HAP-1 (cell line): ENCODE results near the gene TMEM256.

Experiments
- DNase-seq, 2 experiments: peaks; one replicate each; pipeline ENCODE4 v3.0.0-alpha.2; 2016 to 2020; ENCODE audit warnings: low spot score in 2 of 2
- H3K27me3 ChIP-seq: fragments of 250-450 bp; sonication (Bioruptor Pico); 2 replicates; pipeline ENCODE4 v1.5.1; 2020; ENCODE audit warnings: low read depth, mild to moderate bottlenecking, moderate library complexity
- H3K36me3 ChIP-seq: fragments of 250-450 bp; sonication (Bioruptor Pico); replicated peaks from 2 replicates; pipeline ENCODE4 v1.5.1; 2020; ENCODE audit warnings: mild to moderate bottlenecking
- H3K4me1 ChIP-seq: fragments of 250-450 bp; sonication (Bioruptor Pico); 2 replicates; pipeline ENCODE4 v1.5.1; 2020; ENCODE audit warnings: mild to moderate bottlenecking
- H3K4me3 ChIP-seq: fragments of 250-450 bp; sonication (Bioruptor Pico); 2 replicates; pipeline ENCODE4 v1.5.1; 2020; ENCODE audit warnings: mild to moderate bottlenecking, moderate library complexity
- H3K9me3 ChIP-seq: fragments of 250-450 bp; sonication (Bioruptor Pico); 2 replicates; pipeline ENCODE4 v1.5.1; 2020; ENCODE audit warnings: mild to moderate bottlenecking, moderate library complexity
- in situ Hi-C: fragments of 300-500 bp; cut with MboI; formaldehyde crosslinking; loops from 3 replicates; pipeline ENCODE4 v1.14.3; 2020; ENCODE audit warnings: low sequenced_read_pairs, inconsistent platforms, mixed read lengths

Gene TMEM256

DNA sequence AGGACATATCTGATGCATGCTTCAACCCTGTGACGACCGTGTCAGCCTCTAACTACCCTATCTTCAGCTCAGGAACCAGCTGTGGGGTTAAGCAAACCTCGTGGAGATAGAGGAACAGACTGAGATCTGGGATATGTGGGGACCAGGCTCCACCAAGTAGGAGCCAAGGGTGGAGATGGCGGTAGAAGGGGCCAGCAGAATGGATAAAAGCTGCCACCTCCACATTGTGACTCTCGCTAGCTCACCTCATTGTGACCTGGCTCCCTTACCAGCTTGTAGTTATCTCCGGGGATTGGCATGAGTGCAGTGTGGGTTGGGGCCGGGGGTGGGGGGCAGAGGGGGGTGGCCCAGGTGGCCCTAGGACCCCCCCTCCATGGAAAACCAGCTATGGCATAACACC, 21.4 kb upstream of the TMEM256 start, which contains the start of gene SPEM2:
SPEM2 (plus strand) TSS at position 301 of the 400 bp plus-strand sequence; CDS start at position 374, 73 bp downstream.
- no peak within 1 kb of the TSS for H3K4me3 ChIP-seq
- no peak for DNase-seq
- in situ Hi-C loops, result no loop called here
- H3K9me3 ChIP-seq, result no peaks in the 10 kb centered on the region; the same call in 1 of the 2 replicates
- no peaks in the 10 kb centered on the region for H3K4me1 ChIP-seq
- H3K27me3 ChIP-seq, result no peaks in the 10 kb centered on the region
- H3K36me3 ChIP-seq, result no peaks in the 10 kb centered on the region

DNA sequence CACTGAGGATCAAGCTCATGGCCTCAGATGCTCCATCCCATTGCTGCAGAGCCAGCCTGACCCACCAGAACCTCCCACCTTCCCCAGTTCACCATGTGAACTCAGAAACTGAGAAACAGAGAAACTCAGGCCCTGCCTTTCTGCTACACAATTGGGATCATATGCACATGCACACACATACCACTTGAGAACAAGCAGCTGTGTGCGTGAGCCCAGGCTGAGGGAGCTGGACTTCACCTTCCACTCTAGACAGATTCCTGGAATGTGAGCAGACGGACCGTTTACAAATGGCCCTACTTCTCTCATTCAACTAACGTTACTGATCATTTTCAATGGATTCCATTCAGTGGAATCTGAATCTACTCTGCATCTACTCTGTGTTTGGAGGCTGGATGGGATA, 19.8 kb upstream of the TMEM256 start:
- Histone ChIP-seq H3K9me3 (no peaks in the 10 kb centered on the region), H3K4me3 (no peak overlapping the region), H3K4me1 (no peaks in the 10 kb centered on the region), H3K36me3 (no peaks in the 10 kb centered on the region), H3K27me3 (no peaks in the 10 kb centered on the region)
- in situ Hi-C loops, result no loop called here
- DNase-seq, result no peak

DNA sequence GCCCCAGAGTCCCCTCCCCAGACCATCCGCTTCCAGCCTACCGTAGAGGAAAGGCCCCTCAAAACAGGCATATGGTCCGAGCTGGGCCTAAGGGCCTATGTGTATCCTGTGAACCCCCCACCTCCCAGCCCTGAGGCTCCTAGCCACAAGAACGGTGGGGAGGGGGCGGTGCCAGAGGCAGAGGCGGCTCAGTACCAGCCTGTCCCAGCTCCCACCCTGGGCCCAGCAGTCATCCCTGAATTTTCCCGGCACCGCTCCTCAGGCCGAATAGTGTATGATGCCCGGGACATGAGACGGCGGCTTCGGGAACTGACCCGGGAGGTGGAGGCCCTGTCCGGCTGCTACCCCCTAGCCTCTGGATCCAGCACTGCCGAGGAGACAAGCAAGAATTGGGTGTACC, 17.3 kb upstream of the TMEM256 start:
- DNase-seq, result no peak
- in situ Hi-C loops, result no loop called here
- no peak overlapping the region for H3K4me3 ChIP-seq
- no peaks in the 10 kb centered on the region for H3K9me3 ChIP-seq
- H3K4me1 ChIP-seq, result no peaks in the 10 kb centered on the region
- no peaks in the 10 kb centered on the region for H3K27me3 ChIP-seq
- no peaks in the 10 kb centered on the region for H3K36me3 ChIP-seq

DNA sequence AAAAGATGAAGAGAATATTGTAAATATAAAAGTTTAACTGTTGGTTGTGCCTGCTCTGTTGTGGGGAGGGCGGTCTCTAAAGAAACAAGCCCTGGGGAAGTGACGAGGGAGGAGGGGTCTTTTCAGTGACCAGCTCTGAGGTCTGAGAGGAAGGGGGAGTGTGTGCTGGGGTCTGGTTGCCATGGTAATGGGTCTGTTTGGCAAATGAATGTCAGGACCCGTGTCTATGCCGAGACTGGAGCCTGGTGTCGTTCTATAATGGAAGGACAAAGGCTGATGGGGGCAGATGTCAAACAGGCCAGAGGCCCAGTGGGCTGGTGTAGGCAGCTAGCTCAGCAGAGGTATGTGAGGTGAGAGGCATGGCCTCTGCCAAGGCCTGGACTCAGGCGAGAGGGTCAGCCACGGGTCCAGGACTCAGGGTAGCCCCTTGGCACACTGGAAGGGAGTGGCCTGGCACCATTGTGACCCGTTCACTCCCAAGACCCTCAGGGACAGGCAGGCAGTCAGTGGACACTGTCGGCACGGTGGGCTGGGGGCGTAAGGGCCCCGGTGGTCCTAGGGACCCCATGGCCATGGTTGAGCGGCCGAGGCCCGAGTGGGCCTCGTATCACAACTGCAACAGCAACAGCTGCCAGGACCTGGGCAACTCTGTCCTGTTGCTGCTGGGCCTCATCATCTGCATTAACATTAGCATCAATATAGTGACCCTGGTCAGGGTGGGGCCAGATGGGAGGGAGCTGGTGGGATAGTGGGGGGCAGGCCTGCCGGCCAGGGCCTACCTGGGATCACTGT, 16.1 kb upstream of the TMEM256 start, which contains the start of gene SPEM1:
SPEM1 (plus strand) TSS at position 506 of the 792 bp plus-strand sequence; CDS start at position 567, 61 bp downstream.
- no peaks in the 10 kb centered on the region for H3K9me3 ChIP-seq
- no peaks in the 10 kb centered on the region for H3K4me1 ChIP-seq
- no peak for DNase-seq
- H3K27me3 ChIP-seq, result no peaks in the 10 kb centered on the region
- peaks cover 5% of the 10 kb centered on the region; the same call in 1 of the 2 replicates for H3K36me3 ChIP-seq
- H3K4me3 ChIP-seq, result no peak within 1 kb of the TSS
- in situ Hi-C loops, result no loop called here

DNA sequence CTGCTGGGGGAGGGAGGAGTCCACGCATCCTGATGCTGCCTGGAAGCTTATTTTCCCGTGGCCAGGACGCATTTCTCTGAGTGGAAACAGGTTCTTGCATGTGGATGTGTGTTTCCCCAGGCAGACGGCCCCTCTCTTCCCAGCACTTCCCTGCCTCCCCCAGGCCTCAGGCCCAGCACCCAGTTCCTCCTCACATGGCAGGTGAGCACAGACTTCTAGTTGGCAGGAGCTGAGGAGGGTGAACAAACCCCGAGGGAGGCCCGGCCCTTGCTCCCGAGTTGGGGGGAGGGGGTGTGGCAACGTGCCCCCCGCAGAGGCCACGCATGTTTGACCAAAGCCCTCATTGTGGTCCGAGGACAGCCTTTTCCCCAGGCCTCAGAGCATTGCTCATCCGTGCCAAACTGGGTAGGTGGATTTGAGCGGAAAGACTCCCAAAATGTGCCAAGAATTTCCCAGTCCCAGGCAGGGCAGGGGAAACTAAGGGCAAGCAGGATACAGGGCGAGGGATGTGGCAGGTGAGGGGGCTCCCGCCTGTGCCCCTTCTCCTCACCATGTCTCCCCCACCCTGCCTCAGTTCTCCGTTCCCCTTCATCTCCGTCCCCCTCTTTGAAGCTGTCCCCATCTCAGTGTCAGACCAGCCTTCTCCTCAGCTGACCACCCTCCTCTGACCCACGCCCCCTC, 14.7 kb upstream of the TMEM256 start:
- Histone ChIP-seq H3K9me3 (no peaks in the 10 kb centered on the region), H3K4me3 (no peak overlapping the region), H3K36me3 (peaks cover 5% of the 10 kb centered on the region; the same call in 1 of the 2 replicates), H3K27me3 (no peaks in the 10 kb centered on the region), H3K4me1 (no peaks in the 10 kb centered on the region)
- in situ Hi-C loops, result no loop called here
- DNase-seq, result no peak

DNA sequence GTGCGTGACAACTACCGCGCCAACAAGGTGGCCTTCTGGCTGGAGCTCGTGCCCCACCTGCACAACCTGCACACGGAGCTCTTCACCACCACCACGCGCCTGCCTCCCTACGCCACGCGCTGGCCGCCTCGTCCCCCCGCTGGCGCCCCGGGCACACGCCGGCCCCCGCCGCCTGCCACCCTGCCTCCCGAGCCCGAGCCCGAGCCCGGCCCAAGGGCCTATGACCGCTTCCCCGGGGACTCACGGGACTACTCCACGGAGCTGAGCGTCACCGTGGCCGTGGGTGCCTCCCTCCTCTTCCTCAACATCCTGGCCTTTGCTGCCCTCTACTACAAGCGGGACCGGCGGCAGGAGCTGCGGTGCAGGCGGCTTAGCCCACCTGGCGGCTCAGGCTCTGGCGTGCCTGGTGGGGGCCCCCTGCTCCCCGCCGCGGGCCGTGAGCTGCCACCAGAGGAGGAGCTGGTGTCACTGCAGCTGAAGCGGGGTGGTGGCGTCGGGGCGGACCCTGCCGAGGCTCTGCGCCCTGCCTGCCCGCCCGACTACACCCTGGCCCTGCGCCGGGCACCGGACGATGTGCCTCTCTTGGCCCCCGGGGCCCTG, 13.3 kb upstream of the TMEM256 start:
- H3K4me3 ChIP-seq, result no peak overlapping the region
- no peaks in the 10 kb centered on the region for H3K27me3 ChIP-seq
- peaks cover 5% of the 10 kb centered on the region; the same call in 1 of the 2 replicates for H3K36me3 ChIP-seq
- in situ Hi-C loops, result no loop called here
- no peaks in the 10 kb centered on the region for H3K9me3 ChIP-seq
- no peaks in the 10 kb centered on the region for H3K4me1 ChIP-seq
- DNase-seq, result no peak

DNA sequence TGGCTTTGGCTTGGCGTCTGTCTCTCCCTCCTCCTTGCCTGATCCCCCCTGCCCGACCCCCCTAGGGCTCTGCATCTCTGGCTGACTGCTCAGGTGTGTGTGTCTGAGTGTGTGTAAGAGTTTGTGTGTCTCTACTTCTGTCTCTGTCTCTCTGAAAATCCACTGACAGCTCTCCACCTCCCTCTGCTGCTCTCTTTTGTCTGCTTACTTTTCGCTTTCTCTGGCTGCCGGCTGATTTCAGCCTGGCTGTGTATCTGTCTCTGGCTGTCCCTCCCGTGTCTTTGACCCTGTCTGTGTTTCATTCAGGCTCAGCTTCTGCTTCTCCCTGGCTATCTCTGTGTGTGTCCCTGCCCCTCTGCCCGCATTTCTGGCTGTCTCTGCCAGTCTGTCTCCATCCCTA, 12.4 kb upstream of the TMEM256 start:
- H3K9me3 ChIP-seq, result no peaks in the 10 kb centered on the region
- H3K4me3 ChIP-seq, result no peak overlapping the region
- H3K27me3 ChIP-seq, result no peaks in the 10 kb centered on the region
- in situ Hi-C loops, result no loop called here
- H3K36me3 ChIP-seq, result peaks cover 5% of the 10 kb centered on the region; the same call in 1 of the 2 replicates
- no peak for DNase-seq
- no peaks in the 10 kb centered on the region for H3K4me1 ChIP-seq

DNA sequence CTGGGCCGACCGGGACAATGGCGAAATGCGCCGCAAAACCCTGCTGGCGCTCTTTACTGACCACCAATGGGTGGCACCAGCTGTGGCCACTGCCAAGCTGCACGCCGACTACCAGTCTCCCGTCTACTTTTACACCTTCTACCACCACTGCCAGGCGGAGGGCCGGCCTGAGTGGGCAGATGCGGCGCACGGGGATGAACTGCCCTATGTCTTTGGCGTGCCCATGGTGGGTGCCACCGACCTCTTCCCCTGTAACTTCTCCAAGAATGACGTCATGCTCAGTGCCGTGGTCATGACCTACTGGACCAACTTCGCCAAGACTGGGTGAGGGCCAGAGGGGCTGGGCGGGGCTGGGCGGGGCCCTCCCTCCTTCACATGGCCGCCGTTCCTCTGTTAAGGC, 11.9 kb upstream of the TMEM256 start:
- no peaks in the 10 kb centered on the region for H3K27me3 ChIP-seq
- in situ Hi-C loops, result no loop called here
- DNase-seq, result no peak

DNA sequence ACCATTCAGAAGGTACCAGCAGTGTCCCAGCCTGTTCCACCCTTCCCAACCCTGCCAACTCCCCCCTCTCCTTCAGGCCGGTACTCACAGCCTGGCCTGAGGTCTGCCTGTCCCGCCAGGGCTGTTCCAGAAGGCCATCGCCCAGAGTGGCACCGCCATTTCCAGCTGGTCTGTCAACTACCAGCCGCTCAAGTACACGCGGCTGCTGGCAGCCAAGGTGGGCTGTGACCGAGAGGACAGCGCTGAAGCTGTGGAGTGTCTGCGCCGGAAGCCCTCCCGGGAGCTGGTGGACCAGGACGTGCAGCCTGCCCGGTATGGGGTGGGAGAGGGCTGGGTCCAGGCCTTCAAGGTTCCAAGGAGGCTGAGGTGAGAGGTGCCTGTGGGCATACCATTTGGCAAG, 10.9 kb upstream of the TMEM256 start:
- in situ Hi-C loops, result no loop called here
- Histone ChIP-seq H3K36me3 (peaks cover 10% of the 10 kb centered on the region), H3K4me1 (no peaks in the 10 kb centered on the region), H3K9me3 (no peaks in the 10 kb centered on the region), H3K27me3 (no peaks in the 10 kb centered on the region), H3K4me3 (no peak overlapping the region)
- no peak for DNase-seq

More for the DNA sequence above, 11.9 kb upstream of the TMEM256 start:
- Histone ChIP-seq H3K4me1 (no peaks in the 10 kb centered on the region), H3K4me3 (no peak overlapping the region), H3K9me3 (no peaks in the 10 kb centered on the region), H3K36me3 (peaks cover 5% of the 10 kb centered on the region; the same call in 1 of the 2 replicates)

DNA sequence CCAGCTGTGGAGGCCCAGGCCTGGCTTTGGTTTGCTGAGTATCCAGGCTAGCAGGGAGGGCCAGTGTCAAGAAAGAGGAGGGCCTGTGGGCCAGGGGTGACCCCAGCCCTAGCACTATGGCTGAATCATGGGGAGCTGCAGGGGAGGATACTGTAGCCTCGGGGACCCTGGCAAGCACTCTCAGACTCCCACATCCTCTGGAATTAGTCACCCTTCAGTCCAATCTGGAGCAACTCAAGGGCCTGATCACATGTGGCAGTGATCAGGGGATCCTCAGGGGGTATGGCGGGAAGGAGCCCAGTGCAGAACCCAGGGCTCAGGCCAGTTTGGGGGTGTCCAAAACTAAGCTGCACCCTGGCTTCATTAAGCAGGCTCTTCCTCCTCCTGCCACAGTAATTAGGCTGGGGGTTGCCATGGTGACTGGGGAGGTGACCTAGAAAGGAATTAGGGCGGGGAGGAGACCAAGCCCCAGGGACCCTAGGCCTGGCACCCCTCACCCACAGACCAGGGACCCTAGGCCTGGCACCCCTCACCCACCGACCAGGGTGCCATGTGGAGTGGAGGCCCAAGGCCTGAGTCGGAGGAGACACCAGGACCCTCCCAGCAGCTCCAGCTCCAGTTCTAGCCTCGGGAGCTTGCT, 9.6 kb upstream of the TMEM256 start:
- Histone ChIP-seq H3K9me3 (no peaks in the 10 kb centered on the region), H3K36me3 (peaks cover 15% of the 10 kb centered on the region), H3K27me3 (no peaks in the 10 kb centered on the region), H3K4me3 (no peak overlapping the region), H3K4me1 (no peaks in the 10 kb centered on the region)
- no peak for DNase-seq
- in situ Hi-C loops, result no loop called here

DNA sequence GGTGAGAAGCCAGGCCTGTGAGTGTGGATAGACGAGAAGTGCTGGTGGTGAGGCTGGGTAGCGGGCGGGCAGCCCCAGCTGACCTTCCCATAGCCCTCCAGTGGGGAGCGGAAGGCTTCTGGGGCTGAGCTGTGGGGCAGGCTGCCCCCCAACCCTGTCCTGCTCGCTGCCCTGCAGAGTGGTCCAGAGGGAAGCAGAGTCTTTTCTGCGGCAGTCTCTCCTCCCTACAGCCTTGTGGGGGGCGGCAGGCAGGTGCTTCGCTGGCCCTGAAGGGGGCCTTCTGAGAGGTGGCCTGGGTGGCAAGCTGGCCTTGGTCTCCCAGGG, 7.5 kb upstream of the TMEM256 start:
- Histone ChIP-seq H3K9me3 (no peaks in the 10 kb centered on the region), H3K4me3 (no peak overlapping the region), H3K27me3 (no peaks in the 10 kb centered on the region), H3K4me1 (no peaks in the 10 kb centered on the region), H3K36me3 (peaks cover 15% of the 10 kb centered on the region)
- in situ Hi-C loops, result no loop called here
- no peak for DNase-seq

DNA sequence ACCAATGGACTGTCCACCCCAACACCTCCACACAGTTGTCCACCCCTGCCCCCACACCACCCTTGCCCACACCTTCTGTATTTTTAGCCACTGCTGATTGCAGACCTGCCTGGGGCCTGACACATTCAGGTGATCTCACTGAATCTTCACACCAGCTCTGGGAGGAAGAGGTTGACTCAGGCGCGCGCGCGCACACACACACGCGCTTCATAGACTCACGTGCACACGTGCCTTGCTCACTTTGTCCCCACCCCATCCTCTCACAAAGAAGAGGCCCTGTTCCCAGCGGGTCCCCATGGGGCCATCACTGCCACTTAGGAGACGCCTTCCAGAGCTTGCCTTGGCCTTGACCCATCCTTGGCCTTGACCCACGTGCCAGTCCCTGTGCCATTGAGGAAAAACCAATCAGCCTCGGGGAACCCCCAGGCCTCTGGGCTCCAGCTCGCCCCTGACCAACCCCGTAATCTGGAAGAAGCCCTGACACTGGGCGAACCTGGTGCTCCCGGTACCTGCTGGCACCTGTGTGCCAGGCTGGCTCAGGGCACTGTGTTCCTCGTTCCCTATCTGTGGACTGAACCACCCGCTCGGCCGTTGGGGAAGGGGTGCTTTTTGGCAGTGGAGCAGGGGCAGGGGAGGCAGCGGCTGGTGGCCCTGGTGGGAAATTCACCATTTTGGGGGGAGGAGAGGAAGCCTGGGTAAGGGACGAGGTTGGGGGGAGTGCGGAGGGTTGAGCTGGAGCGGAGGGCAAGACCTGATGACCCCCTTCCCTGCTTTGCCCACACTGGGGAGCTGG, 6.9 kb upstream of the TMEM256 start:
- no peaks in the 10 kb centered on the region for H3K9me3 ChIP-seq
- no peak overlapping the region for H3K4me3 ChIP-seq
- DNase-seq, result no peak
- H3K36me3 ChIP-seq, result peaks cover 15% of the 10 kb centered on the region
- in situ Hi-C loops, result no loop called here
- H3K27me3 ChIP-seq, result no peaks in the 10 kb centered on the region
- no peaks in the 10 kb centered on the region; the same call in 1 of the 2 replicates for H3K4me1 ChIP-seq

DNA sequence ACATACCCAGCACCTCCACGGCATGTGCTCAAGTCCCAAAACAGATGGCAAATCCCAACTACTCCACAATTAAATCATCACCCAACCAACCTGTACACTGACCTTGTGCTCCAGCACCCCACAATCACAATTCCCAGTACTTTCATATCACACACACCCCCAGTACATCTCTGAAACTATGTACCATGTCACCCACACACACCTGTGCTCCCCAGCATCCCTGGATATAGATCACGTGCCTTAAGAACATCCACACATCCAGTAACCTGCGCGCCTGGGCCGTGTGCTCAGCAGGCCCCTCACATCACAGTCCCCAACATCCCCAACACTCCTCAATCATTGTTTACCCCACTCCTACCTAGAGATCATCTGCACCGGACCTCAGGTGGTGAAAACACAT, 5.8 kb upstream of the TMEM256 start:
- H3K27me3 ChIP-seq, result no peaks in the 10 kb centered on the region
- no peak overlapping the region for H3K4me3 ChIP-seq
- in situ Hi-C loops, result no loop called here
- no peaks in the 10 kb centered on the region for H3K9me3 ChIP-seq
- peaks cover 9% of the 10 kb centered on the region for H3K36me3 ChIP-seq
- no peaks in the 10 kb centered on the region; the same call in 1 of the 2 replicates for H3K4me1 ChIP-seq
- DNase-seq, result no peak
